ENCODE data around the gene MTIF3.

Gene MTIF3

DNA sequence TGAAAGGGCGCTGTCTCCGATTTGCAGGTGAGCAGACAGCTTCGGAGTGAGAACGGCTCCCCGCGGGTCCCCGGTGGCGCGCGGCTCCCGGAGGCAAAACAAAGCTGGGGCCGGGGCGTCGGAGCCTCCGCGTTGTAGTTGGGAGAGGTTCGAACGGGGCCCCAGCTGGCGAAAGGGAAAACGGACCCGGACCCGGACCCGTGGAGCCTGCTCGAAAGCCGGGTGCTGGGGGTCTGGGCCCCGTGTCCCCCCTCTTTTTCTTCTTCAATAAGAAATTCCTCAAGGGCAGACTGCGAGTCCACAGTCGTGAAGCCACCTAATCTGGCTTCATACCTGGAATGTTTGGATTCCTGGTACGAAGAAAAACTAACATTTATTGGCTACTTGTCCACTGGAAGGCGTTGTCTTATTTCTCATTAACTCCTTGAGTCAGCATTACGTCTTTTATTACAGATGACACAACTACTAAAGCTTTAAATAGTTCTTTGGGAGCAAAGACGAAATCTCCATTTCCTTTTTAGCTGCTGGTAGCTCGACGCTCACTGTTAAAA, 632 bp upstream of the MTIF3 start:
- DNase-seq: no peak

DNA sequence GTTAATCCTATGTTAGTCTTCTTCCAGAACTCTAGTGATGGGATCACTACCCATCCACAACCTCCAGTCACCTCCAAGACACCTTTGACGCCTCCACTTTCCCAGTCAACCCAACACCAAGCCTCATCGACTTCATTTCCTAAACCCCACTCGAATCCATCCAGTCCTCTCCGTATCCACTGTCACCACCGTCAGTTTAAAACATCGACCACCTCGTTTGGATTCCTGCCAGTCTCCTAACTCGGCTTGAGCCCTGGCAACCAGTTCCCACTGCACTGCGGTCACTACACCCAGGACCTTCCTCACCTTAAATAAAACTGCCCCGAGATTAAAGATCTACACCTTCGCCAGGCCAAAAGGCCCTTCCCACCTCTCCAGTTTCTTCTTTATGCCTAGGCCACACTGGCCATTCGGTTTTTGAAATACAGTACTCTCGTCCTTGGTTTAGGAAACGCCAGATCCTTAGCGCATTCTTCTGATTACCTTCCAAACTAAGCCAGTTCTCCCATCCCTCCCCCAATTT, 1.2 kb downstream of the MTIF3 start:
- DNase-seq: no peak

DNA sequence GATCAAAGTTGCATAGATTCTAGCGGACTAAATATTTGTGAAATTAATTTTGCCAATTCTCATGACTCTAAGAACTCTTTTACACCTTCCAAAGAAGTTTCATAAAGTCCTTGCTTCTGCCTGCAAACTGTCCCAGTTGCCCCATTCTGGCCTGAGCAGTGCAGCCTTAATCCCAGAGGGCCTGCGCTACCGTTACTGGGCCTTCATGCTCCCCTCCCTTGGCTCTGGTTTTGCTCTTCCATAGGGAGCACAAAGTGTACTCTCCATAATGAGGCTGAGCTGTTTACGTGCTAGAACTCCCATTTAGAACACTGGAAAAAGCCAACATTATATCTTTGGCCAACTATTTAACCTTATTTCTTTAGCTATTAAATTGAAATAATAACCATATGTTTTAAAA, 2.1 kb downstream of the MTIF3 start:
- no peak for DNase-seq

DNA sequence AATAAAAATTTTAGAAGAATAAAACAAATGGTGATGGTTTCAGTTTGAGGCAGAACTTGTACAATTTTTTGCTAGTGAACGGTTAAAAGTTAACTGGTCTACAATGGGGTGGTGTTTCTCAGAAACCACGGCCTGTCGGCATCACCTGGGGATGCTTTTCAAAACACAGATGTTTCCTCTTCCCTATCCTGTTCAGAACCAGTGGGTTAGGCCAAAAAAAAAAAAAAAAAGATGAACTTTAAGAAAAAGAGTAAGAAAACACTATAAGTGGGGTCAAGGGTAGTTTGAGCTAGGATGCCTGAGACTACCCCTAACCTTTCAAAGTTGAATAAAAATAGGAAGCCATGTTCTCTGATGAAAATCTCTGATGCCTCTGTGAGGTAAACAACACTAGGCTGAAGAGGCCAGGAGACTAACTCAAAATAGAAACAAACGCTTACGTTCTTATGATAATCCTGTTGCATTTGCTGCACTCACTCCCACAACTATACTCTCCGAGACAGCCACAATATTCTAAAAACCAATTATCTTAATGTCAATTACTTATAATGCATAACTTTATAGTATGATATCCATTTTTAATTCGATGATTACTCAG, 3.3 kb downstream of the MTIF3 start:
- DNase-seq: no peak

DNA sequence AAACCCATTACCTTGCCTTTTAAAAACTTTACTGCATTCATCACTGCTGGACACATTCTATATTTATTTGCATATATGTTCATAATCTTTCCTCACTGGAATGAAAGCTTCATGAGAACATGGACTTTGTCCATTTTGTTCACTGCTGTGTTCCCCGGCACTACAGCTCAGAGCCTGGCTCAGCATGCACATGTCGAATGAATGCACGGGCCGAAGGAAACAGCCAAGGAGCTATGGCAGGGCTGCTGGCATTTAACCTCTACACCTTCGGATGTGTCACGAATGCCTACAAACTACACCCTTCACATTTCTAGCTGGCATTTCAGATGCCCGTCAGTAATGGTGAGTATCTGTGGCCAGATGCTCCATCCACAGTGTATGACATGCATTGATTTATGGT, 7.6 kb downstream of the MTIF3 start:
- DNase-seq: no peak

DNA sequence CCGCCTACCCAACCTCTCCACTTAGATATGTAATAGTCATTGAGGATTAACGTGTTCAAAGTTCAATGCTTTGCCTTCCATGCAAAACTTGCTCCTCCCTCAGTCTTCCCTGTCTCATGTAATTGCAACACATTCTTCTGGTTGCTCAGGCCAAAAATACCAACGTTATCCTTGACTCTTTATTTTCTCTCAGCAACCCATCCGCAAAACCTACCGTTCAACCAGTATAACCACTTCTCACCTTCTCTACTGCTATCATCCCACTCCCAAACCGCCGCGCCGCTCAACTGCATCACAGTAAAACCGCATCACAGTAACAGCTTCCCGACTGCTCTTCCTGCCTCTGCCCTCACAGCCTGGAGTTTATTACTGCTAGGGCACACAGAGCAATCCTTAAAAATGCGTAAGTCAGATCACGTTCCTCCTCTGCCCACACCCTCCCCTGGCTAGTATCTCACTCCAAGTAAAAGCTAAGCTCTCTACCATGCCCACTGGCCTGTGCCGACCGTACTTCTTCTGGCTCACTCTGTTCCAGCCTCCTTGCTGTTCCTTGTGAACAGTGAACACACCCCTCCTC, 8.2 kb downstream of the MTIF3 start:
- DNase-seq: no peak

DNA sequence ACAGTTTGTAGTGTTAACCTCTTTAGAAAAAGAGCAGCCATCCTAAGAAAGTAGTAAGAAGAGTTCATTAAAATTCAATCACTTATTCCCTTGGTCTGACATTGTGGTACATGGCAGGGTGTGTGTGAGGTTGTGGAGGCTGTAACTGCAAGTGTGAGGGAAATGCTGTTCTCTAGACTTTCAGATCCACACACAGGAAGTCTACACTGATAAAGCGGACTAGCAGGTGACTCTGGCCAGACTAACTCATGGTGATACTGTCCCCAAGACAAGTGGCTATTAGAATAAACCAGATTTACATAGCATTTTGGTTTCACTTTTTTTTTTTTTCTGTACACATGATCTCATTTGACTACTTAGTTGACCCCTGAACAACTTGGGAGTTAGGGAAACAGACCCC, 10.0 kb downstream of the MTIF3 start:
- DNase-seq: no peak

DNA sequence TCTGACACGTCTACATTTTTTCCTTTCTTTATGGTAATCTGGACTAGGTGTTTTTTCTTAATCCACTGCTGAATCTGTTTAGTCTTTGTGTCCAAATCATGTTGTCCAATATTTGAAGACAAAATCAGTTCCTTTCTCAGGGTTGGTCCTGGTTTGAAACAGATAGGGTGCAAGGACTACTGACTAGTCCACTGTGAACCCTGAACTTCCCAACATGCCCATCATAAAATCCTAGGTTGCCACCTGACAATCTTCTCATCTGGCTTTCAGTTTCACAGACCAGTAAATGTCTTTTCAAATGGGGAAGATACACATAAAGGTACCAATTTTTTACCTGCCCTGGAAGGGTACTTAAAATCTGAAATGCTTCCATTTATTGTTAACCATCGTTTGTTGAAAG, 13.2 kb downstream of the MTIF3 start:
- DNase-seq: no peak

DNA sequence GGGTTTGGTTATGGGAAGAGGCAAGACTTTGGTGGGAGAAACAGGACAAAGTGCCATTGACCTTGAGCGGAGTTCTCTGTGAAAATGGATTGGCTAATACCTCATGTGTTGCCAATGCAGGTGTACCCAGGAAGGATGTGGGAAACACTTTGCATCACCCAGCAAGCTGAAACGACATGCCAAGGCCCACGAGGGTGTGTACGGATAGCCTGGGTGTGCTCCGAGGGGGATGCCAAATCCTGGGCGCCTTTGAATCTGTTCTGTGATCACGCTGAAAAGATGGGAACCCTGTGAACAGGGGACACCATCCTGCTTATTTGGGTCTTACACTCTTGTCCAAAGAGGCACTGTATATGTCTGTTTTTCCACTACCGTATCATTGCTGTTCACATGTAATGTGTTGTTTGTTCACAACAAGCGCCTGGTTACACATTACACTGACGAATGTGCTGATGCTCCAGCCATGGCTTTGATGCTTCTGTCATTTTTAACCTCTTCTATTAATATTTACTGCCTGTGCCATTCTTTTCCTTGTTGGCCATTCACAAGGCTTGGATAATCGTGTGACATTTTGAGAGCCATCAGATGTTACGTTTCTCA, 17.7 kb downstream of the MTIF3 start:
- no peak for DNase-seq

DNA sequence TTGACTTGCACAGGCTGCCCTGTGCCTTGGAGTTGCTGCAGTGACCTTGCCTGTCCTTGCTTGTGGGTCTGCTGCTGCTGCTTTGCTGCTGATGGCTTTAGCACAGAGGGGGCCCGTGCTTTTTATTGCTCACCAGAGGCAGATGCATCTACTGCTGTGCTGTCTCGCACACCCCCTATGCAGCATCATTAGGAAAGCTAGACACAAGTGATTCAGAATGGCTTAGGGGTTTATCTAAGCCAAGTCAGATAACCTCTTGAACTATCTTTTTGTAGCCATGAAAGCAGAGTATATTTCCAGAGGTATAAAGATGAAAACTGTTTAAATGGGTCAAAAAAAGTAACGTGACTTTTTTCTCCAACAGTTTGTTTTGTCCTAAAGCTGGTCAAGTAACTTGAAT, 18.2 kb downstream of the MTIF3 start:
- no peak for DNase-seq

DNA sequence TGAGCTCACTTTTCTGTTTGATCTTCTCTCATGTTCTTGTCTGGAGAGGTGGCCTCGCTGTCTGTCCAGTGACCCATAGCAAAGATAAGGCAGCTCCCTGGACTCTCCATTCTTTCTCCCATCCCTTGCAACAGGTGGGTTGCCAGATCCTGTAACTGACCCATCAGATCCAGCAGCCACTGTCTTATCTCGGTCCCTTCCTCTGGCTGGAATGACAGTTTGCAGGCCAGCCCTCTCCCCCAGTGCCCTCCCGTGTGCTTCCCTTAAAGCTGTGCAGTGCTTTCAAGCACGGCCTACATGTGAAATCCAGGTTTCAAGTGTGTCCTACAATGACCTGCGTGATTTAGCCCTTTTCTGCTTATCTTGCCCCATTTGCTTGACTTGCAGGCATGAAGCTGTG, 22.2 kb downstream of the MTIF3 start:
- no peak for DNase-seq

DNA sequence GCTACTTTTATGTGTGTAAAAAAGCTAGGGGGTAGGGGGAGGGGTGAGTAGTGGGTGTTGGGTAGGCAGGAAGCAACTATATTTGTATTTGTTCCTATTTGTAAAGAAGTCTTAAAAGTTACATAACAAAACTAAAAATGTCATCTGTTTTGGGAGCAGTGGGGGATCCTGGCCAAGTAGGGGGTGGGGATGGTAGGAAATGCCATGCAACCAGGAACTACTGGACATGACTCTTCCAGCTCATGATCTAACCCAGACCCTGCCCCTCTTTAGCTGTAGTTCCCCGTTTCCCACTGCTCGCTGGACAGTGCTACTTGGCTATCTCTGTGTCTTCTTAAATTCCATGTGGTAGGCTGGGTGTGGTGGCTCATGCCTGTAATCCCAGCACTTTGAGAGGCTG, 22.7 kb downstream of the MTIF3 start:
- no peak for DNase-seq

DNA sequence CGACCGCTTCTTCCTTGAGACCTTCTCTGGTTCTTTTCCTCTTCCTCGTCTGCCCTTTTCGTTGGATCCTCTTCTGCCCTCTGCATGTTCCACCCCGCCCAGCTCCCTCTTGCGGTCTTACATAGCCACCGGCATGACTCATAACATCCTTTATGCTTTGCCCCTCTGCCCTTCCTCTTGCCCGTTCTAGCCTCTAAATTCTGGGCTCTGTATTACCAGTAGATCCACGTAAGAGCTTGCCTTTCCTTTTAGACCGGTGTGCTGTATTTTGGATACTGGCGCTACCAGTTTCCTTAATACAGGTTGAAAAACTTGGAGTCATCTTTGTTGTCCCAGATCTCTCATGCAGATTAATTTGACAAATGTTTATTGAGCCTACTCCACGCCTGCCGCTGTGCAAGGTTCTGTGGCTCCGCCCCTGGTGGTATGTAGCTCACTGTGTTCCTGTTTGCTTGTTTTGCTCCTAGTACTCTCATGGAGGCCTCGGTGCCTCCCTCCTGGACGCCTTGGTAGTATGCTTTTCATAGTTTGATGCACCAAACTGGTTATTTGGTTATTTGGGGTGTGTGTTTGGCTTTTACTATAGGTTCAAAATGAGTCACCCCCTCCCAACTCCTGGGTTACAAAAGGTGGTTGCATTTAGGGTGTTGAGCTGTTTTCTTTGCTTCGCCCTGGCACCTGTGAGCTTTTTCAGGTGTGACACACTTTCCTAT, 24.3 kb downstream of the MTIF3 start:
- no peak for DNase-seq

DNA sequence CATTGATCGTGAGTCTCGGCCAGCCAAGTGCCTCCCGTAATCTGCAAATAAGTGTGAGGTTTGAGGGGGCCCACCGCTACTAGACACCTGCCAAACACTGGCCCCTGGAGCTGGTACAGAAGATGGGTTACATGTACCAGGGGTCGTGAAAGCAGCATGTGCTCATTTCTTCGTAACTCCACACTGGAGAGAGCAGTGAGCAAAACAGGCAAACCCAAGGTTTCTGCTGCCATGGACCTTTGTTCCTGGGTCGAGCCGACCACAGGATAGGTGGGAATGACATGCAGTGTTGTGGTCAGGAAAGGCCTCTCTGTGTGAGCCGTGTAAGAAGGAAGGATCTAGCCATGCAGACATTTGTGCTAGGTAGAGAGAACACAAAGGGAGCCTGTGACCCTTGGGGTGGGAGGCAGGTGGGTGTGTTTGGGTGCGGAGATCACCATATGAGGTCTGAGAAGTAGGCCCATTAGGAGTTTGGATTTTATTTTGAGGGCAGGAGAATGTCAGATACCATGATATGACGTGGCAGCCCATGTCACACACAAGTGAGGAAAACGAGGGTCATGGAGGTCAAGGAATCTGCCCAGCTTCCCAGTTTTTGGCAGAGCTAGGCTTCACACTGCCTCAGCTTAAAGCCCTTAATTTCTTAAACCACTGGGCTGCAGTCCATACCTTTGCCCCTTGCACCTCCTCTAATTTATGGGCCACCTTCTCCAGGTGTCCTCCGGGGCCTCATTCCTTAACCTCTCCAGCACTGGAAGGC, 25.0 kb downstream of the MTIF3 start:
- no peak for DNase-seq

DNA sequence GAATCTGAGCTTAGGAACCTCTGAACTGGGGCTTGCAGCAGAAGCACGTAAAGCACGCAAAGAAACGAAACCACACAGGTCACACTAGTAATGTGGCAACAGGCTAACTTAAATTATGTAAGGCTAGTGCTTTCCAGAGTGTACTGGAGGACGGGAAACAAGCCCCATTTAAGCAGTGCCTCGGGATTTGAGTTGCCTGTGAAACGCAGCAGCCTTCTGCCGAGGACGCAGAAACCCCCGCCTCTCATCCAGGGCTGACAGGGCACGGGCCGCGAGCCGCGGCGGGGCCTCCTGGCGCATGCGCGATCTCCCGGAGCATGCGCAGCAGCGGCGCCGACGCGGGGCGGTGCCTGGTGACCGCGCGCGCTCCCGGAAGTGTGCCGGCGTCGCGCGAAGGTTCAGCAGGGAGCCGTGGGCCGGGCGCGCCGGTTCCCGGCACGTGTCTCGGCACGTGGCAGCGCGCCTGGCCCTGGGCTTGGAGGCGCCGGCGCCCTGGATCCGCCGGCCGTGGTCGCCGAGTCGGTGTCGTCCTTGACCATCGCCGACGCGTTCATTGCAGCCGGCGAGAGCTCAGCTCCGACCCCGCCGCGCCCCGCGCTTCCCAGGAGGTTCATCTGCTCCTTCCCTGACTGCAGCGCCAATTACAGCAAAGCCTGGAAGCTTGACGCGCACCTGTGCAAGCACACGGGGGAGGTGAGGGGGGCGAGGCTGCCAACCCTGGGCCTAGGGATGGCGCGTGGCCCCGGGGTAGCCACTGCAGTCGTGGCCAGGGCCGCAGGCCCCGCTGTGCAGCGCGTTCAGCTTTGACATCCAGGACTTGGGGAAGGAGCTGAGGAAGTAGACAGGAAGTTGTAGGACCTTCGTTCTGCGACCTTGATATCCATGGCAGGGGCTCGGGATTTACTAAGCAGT, 25.9 kb downstream of the MTIF3 start, which contains the start of gene GTF3A:
TSS of gene GTF3A (plus strand) at position 374 of the 912 bp plus-strand sequence.
- peak; percentile 25 for DNase-seq

DNA sequence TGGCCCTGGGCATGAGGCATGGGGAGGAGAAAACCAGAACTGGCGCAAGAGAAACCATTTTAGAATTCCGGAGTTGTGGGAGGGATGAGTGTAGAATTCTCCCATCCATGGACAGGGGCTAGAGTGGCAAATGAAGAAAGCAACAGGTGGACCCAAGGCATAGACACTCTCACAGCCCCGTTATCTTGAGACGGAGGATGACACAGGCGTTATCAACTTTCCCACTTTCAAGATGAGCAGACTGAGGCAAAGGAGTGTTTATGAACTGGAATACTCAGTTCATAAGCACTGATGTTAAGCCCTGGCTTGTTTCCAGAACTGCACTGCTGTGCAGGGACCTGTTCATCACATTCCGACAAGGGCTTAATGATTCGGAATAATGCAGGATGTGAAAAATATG, 27.0 kb downstream of the MTIF3 start:
- DNase-seq: no peak

DNA sequence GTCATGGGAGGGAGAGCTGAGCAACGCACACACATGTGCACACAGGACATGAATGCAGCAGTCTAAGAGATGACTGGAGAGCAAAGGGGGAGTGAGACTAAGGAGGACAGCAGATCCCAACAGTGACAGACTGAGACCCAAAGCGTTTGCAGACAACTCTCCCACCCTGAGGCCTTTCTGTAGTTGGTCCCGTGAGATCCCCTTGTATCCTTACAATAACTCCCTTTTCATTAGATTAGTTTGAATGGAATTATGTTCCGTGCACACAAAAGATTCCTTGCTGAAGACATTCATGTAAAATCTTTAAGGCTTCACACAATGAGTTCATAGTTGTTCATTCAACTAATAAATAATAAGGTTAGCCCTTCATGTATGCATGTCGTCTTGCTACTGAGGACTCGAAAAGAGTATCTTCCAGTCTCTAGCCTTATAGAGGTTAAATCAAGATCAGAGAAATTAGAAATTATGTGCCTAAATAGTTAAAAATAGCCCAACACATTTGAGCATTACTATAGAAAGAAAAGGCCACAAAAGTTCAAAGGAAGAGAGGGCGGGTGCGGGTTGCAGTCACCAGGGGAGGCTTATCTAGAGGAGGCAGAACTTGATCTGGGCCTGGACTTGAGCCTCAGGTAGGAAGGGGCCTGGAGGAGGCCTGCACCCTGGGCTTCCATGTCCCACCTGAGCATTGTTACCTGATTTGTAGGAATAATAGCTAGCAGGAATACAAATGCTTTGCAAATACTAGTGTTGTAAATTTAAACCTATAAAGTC, 29.1 kb downstream of the MTIF3 start:
- DNase-seq: no peak

DNA sequence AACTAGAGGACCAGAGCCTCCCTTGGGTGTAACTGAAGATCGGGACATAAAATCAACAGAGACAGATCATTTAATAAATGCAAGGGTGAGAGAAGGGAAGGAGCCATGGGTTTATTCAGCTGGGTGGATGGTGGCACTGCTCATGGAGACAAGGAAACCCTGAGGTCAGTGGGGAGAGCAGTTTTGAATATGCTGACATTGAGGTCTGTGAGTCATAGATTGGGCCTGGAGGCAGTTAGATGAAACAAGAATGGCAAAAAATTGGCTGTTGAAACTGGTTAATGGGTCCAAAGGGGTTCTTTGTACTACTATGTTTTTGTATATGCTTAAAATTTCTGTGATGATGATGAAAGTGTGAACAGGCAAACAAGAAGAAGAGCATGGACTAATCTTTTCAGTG, 31.0 kb downstream of the MTIF3 start:
- DNase-seq: no peak

DNA sequence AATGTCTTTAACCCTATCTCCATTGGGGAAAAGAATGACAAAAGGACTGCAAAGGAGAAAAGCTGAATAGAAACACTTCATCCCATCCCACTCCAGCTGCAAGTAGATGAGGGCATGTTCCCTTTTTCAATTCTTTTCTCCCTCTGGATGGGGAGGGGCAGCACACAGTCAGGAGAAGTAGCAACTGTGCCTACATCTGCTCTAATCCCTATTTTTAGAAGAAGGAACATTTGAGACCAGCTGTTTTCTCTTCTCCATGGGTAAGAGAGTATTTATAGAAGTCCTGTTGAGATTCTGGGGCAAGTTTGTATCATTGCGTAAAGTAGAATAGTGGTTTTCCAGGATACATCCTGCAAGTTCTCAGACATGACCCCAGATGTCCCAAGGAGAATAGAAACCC, 35.2 kb downstream of the MTIF3 start:
- no peak for DNase-seq

DNA sequence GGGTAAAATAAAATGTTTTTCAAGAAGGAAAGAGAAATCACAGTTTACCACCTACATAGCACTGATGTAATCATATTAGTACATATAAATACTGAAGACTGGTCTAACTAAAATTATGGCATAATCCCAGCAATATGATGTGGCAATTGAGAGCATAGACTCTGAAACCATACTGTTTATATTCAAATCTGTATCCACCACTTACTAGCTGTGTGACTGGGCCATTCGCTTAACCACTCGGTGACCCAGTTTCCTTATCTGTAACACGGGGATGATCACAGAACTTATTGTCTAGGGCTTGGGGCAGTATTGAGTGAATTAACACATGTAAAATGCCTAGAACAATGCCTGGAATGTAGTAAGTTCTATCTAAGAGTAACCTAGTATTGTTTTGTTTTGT, 39.0 kb downstream of the MTIF3 start:
- no peak for DNase-seq

DNA sequence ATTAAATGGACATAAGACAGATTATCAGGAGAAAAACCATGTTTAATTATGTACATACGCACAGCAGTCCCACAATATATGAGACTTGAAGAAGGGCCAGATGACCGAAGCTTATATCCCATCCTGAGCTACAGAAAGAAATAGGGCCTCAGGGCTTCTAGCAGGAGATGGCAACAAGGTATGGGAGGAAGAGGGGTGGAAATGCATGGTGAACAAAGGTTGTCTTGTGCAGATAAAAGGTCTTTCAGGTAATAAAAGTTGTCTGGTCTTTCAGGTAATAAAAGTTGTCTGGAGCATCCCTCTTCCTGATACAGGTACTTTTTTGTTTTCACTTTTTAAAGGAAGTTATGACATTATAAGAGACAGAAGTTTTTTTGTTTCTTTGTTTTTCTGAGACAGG, 41.4 kb downstream of the MTIF3 start:
- DNase-seq: no peak
